Measurements from ENCODE around the gene CACNA2D3.

The CACNA2D3 gene

DNA sequence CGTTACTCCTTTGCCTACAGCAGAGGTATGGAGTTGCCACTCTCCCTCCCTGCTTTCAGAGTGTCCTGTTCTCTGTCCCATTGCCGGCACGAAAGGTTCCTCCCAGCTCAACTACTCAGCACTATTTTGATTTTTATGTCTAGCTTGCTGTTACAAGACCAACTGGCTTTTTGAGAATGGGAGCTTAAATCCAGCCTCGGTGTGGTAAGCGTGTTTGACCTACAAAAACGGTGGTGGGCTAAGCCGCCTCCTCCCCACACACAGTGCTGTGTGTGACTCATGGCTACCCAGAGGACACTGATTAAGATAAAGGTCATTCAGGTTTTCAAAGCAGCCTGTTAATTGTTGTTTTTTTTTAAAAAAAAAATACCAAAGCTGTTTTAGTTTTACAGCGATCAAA, 741.0 kb downstream of the CACNA2D3 start:
- no peak for DNase-seq

DNA sequence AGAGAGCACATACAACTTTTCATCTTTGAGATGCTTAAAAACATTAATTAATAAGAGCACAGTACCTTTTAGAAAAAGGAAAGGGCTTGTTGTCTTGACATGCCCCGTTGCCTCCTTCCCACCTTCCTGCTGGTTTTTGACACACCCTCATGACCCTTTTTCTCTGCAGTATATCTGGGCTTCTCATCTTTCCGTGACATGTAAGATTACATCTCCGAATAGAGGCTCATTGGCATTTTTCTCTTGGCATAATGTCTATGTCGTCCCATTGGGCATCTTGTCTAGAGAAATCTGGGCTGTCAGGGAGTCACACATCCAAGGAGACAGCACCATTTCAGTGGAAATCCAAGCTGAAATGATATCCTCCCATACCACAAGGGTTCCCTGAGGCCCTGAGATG, 741.4 kb downstream of the CACNA2D3 start:
- no peak for DNase-seq

DNA sequence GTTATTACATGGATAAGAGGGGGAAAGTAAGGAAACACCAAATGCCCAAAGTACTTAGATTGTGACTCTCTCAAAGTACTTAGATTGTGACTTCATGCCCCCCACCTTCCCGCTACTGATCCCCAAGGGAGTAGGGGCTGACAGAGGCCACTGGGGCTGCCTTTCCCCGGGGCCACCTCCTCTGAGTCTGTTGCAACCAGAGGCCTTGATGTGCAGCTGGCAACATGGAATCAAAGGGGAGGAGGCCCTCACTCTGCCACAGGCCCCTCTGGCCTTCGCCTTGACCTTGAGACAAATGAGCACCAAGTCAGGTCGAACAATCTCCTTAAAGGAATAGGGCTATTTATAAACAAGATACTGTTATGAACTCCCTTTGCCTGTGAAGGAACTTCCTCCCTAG, 743.0 kb downstream of the CACNA2D3 start:
- DNase-seq = no peak

DNA sequence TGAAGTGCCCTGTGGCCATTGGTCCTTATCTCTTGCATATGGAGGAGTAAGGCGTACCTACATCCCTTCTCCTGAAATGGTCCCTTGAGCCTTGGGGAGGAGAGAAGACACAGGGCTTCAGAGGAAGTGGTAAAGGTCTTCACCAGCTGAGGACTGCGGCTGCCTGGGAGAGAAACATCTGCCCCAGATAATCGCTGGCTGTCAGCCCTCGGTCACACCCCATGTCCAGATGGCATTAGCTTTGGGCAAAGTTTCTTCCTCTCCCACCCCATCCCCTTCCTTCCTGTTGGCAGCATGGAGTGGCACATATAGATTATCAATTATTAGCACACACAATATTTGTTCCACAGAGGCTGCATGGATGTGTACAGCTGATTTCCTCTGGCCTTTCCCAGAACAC, 743.9 kb downstream of the CACNA2D3 start:
- no peak for DNase-seq

DNA sequence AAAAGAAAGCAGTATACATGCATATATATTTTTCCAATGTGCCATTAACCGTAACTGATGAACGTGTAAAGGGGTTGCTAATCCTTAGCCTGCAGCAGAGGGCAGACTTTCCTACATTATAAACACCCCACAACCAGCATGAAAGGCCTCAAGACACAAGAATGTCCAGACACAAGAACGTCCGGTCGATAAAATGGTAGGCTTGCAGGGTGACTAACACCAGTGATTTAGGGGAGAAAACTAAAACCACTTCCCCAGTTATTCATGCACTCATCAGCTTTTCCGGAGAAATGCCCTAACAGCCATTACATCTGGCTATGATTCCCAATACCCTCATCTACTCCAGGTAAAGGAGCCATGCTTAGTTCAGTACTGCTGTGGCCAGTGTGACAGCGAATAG, 748.1 kb downstream of the CACNA2D3 start:
- no peak for DNase-seq

DNA sequence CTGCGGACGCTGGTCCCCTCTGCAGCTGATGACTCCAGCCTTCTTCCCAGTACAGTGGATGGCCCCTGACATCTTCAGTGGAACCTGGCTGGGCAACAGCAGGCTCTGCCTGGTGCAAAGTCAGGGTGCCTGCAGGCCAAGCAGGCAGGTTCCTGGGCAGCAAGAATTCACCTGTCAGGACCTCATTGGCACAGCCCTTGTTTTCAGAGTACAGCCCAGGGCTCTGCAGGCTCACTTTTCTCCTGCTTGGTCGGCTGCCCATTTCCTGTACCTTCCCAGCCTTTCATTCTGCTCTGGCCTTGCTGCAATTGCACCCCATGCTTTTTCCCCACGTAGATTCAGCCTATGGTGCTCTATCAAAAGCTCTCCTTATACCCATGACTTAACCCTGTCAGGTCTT, 749.5 kb downstream of the CACNA2D3 start:
- no peak for DNase-seq

DNA sequence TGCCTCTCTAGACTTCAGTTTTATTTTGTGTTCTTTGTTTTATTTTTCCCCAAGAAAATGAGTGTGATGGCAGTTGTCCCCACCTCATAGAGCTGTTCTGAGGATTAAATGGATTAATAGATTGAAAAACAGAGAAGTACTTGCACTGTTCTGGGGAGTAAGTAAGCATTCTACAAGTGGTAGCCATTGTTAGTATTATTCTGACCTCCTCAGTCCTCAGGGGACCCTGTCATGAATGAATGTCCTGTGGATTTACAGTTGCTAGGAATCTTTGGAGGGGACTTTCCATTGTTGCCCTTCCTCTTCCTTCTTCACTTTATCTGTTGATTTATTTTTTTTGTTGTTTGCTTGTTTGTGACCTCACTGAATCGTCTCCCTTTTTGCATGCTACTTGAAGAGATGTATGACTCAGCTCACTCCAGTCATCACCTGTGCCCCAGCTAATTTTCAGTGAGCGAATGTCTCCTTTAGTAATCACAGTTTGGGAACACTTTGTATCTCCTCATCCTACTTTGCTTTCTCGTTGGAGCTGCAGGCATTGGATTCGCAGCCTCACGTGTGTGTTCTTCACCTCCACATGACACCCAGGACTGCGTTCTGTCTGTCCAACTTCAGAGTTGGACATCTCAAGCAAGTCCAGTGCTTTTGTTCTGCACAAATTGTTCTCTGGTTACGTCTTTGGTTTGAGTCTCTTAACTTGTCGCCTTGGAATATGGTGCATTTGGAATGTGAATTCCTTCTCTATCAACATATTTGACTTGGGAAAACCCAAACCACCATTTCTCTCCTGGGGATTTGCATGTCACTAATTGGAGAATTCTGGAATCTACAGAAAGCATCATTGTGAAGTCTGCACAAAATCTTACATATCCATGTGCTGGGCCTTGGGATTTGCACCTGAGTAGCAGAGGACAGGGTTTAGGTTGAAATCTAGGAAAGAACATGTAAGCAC, 751.0 kb downstream of the CACNA2D3 start:
- no peak for DNase-seq

DNA sequence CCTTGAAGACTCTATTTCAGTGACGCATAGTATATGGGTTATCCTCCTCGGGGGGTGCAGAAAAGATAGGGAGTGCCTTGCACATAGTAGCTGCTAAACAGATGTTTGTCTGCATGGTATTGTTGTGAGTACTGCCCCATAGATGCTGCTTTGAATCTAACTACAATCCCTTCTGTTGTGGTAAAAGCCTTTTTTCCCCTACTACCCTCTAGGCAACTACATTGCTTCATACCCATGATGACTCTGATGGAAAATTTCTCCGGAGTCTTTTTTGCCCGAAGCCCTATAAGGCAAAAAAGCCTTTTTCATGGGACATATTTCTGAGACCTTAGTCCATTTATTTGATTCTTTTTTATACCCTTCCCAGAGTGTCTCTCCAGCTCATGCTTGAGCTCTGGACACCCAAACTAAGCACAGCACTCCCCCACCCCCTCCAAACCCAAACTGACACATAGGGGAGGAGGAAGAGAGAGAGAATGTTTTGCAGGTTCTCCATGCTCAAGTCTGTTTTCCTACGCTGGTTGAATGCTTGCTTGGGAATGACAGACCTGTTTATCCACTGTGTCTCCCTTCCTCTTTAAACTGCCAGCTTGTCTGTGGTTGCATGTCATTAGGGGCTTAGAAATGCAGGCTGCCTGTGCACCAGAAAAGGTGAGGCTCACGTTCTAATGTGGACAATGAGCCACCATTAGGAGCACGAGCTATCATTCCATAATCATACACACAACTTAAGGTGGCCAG, 752.6 kb downstream of the CACNA2D3 start:
- no peak for DNase-seq

DNA sequence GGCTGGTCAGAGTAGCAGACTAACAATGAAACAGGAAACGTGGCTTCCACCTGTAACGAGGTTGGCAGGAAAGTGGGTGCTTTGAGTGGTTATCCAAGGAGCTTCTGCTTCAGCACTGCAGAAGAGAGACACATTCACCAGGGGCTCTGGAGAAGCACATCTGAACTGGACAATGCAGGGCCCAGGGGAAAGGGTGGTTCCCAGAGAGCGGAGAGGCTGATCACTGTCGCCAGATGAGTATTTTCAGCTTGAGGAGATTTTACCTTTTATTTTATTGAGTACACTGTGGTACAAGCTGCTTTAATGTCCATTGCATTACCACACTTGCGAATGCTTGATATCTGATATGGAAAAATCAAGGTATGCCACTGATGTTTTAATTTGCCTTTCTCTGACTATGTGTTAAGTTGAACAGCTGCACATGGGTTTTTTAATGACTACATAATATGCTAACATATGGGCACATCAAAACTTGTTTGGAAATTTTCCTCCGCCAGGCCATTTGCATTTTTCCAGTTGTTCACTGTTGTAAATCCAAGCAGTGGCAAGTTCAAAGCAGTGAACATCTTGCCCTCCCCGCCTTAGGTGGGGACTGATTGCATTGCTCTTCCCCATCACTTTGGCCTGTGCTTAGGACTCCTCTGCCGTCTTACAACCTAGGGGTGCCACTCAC, 753.4 kb downstream of the CACNA2D3 start:
- no peak for DNase-seq

DNA sequence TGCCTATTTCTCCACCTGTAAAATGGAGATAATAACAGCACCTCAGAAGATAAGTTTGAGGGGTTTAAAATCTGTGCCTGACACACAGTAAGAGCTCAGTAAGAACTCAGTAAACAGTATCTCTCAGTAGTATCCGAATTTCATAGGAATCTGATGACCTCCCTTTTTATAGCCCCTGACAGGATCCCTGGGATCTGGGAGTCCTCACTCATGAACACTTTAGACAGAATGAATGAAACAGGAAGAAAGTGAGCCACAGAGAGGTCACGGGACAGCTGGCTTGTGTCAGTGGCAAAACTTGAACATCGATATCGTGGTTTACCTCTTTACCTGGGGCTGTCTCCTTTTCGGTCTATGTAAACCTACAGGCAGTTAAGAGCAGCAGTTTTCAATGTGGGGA, 754.3 kb downstream of the CACNA2D3 start:
- DNase-seq = no peak

DNA sequence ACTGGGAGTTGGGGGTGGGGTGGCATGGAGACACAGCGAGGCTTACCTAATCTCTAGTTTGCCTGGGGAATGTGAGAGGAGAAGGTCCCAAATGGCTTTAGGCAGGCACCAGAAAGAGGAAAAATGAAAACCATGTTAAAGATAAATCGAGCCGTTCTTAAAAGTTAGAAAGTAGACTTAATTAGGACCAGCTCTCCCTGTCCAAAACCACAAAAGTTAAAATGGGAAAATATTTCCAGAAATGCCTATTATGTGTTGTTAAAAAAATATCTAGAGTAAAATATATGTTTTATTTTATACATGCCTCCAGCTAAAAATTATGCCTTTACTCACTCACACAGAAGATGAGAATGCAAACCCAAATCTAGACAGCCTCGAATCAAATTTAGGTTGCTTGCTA, 755.4 kb downstream of the CACNA2D3 start:
- DNase-seq = no peak

DNA sequence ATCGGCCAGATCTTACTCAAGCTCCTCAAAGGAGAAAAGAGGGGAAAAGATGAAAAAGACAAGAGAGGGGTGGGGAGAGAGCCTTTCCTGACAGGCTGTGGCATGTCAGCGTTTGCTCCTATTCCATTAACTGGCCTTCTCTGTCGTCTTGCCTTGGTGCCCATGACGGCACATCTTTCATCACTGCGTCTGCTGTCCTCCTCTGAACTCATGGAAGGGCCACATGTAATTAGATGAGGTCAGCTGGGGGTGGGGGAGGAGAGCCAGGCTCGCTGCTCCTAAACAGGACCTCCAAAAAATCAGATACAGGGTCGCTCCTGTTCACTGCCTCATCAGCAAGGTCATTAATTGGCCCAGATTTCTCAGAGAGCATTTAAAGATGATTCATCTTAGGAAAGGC, 755.8 kb downstream of the CACNA2D3 start:
- DNase-seq = no peak

DNA sequence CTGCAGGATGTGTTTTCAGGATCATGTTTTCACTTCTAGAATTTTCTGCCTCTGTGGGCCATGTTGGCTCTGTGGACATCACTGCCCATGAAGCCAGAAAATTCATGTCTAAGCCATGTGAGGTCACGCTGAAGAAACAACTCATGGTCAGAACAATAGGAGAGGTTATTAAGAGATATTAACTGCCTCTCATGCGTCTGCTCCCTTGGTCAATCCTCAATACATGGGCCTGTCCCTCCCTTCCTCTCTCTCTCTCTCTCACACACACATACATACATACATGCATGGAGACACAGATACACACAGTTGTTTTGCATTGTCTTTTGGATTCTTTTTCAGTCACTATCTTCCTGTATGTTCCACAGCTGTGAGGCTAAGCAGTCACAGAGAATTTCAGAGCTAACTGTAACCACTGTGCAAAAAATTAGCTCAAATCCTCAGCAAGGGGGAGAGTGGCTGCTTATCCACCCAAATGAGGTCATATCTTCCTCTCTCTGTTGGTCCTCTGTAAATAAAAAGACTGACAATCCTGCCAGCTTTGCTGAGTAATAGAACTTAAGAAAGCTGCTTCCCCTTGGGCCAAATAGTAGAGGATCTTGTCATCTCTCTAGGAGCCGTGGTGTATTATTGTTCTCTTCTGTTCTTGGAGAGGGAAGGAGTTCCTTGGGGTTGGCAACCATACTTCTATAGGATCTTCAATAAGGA, 759.9 kb downstream of the CACNA2D3 start:
- no peak for DNase-seq

DNA sequence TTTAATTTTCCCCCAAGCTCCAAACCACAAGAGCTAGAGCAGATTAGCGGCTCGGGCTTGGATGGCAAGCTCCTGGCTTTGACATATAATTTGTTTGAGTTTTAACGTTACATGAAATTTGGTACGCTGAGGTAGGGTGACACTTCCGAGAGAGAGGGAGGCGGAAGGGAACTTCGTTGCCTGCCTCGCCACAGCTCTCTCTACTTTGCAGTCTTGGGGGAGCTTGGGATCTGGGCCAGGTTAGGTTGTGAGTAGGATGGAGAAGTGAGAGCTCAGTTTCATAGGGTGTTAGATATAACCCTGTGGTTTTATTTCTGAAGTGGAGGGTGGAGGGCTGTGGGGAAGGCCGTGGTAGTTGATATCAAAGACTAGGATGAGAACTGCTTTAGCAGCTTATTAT, 765.8 kb downstream of the CACNA2D3 start:
- DNase-seq = no peak

DNA sequence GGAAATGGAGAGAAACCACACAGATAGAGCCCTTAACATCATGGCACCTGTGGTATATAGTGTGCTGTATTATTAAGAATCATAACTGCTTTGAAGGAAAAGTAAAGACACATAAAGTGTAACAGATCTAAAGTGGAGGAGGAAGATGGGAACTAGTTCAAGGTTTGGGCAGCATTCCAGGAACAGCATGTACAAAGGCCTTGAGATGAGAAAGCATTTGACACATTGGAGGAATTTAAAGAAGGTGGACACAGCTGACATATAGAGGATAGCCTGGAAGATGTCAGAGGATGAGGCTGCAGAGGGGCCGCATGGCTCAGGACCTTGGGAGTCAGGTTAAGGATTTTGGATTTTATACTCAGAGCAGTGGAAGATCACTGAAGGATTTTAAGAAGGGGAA, 766.5 kb downstream of the CACNA2D3 start:
- no peak for DNase-seq

DNA sequence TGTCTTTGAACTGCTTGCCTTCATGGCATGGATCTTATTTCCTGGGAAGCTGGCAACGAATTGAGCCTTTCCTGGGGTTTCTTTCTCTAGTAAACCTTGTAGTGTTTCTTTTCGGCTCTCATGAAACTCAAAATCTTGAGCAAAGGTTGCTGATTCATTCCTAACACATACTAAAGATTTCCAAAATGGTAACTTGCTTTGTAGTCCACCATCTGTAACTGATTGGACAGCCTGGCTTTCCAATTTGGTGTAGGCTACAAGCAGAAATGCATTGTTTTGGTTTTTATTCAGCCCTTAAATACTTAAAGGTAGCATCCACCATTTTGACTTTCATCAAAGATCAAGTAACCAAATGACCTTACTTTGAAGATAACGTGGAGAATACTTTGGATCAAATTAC, 767.4 kb downstream of the CACNA2D3 start:
- DNase-seq = no peak

DNA sequence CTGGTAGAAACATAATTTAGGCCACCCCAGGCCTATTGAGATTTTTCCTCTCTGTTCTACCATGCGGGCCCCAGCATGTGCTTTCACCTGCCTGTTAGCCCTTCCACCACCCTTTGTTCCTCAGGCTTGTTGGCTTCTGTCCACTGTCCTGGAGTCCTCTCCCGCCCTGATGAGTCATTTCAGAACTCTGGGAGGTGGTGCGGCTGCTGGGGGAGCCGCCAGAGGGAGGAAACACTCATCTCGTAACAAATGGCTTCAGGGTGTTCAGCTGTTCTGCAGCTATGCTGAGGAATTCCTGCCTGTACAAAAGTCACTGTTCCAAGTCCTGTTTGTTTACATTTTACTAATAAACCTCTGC, 769.2 kb downstream of the CACNA2D3 start:
- DNase-seq = no peak

DNA sequence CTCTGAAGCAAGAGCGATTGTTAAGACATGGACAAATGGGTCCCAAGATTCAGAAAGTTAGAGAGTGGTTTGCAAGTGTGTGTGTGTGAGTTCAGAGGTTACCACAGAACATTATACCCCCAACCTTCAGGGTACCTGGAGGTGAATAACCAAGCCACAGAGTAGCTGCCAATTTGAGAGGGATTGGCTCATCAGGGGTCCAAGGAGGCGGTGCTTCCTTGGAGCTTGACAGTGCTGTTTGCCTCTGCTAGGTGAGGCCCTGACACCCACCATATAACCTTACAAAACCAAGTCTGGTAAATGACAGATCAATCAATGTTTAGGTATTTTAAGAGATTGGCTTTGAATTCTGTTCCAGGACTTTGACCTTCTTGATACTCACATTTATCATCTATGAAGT, 769.8 kb downstream of the CACNA2D3 start:
- no peak for DNase-seq

DNA sequence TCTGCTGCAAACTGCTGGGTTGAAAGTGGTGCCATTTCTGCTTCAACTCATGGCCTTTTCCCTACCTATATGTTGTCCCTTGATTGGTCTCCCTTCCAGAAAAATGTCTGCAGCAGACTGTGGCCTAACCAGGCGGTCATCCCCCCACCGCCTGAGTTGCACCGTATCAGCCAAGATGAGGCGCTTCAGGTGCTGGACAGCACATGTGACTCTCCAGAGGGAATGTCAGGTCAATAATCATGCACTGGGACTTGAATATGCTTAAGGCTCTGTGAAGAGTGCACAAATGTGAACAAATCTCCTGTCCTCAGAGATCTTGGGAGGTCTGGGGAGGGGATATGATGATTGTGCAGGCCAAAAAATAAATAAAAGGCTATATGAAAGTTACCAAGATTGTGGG, 773.3 kb downstream of the CACNA2D3 start:
- DNase-seq = no peak

DNA sequence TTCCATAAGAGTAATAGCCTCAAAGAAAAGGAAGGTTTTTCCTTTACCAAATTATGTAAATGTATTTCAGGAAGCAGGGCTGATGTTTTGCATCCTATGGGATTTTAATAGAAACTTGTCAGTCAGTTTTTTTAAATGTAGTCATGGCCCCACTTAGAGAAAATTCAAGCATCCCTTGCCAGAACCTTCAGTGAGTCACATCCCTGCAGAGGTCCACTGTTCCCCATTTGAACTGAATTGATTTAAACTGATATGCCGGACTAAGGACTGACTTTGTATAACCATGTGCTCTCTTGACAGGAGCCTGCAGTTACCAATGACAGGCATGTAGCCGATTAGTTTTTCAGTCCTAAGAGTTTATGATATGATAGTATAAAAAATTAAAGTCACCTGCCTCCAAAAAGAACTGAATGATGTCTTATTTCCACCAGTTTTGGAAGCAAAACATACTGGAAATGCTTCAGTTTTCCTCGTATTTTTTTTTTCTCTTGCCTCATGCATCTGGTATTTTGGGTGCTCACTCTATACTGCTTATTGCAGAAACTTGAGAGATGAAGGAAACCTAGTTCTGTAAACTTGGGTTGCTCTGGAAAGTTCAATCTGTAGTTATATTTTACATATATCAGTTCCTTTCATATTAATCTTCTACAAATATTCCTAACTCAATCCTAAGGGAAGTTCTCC, 774.8 kb downstream of the CACNA2D3 start:
- no peak for DNase-seq

DNA sequence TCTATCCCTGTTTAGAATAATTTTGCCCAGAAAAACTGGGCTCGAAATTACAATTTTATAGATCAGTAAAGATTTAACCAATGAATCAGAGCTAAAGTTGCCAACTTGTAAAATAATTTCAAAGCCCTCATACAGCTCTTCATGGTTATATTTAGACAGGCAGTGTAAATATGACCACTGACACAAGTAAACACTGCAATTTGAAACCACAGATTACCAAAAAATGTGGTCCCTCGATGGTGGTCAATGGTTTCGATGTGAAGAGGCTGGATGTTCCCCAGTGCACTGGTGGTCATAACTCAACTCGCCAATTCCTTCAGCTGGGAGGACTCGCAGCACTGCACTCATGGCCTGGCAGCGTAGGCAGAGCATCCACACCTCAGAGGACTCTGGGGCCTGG, 776.9 kb downstream of the CACNA2D3 start:
- no peak for DNase-seq

DNA sequence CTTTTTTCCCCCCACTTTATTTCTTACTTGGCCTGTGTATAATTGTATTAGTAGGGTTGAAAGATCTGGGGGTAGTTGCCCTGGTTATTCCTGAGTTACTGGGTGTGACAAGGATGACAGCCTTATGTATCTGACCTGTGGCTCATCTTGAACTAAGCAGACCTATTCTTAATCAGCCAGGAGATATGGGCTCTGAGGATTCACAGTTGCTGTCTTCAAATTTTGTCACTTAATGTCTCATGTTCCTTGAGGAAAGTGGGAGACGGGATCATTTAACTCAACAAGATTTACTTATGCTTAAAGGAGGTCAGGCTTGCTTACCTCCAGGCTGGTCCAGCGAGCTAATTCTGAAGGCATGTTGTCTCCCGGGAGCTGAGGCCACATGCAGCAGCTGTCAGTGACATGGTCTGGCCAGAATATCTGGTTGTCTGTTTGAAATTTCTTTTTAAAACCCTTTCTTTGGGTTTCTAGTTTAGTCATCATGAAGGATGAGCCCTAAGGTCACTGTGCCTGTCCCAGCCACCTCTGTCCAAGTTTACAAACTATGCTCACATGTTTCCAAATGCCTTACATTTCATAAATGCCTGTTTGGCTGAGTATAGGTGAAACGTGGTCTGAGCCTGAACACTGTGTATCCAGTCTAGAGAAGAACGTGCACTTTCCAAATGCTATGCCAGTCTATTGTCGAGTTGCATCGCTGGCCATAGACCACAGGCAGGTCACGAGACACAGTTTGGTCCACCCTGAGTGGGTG, 778.7 kb downstream of the CACNA2D3 start:
- no peak for DNase-seq

All from CD4-positive, alpha-beta T cell treated with Interleukin-4 for 1 hour (primary cell).